ENCODE results near the gene ARMC5.
"Not testable (repeated sequence)": the region's sequence is repeated elsewhere in the genome, so short reads cannot be mapped to it uniquely, and the experiment has no call there.

ARMC5 gene

GRCh38 chr16:31499928-31500327, 40.6 kb downstream of the ARMC5 start:
- Histone ChIP-seq H3K27me3 (ENCODE audit: control insufficient read depth in 1 of 2, insufficient read depth in 2 of 2, low read length in 2 of 2) (no peaks in the 10 kb centered on the region), H3K9me3 (ENCODE audit: control insufficient read depth in 1 of 2, low read length in 2 of 2) (no peaks in the 10 kb centered on the region), H3K36me3 (ENCODE audit: control insufficient read depth in 1 of 2, insufficient read depth in 2 of 2, low read length in 2 of 2) (peaks cover 20 to 52% of the 10 kb centered on the region in 2 donors), H3K4me1 (ENCODE audit: control insufficient read depth in 1 of 2, insufficient read depth in 2 of 2, low read length in 2 of 2) (peaks cover 4 to 5% of the 10 kb centered on the region in 2 donors), H3K9ac (ENCODE audit: low read depth in 1 of 2, low read length in 2 of 2) (no peak overlapping the region), H3K4me3 (ENCODE audit: low read depth in 1 of 2, low read length in 2 of 2) (no peak overlapping the region), H3K27ac (ENCODE audit: low read depth, low read length) (no peak overlapping the region)

- Histone ChIP-seq H3K9me3 (ENCODE audit: control insufficient read depth in 1 of 2, low read length in 2 of 2) (no peaks in the 10 kb centered on the region), H3K4me3 (ENCODE audit: low read depth in 1 of 2, low read length in 2 of 2) (no peak overlapping the region), H3K4me1 (ENCODE audit: control insufficient read depth in 1 of 2, insufficient read depth in 2 of 2, low read length in 2 of 2) (peaks cover 4 to 7% of the 10 kb centered on the region in 2 donors), H3K9ac (ENCODE audit: low read depth in 1 of 2, low read length in 2 of 2) (no peak overlapping the region), H3K27ac (ENCODE audit: low read depth, low read length) (no peak overlapping the region), H3K36me3 (ENCODE audit: control insufficient read depth in 1 of 2, insufficient read depth in 2 of 2, low read length in 2 of 2) (peaks cover 11 to 47% of the 10 kb centered on the region in 2 donors), H3K27me3 (ENCODE audit: control insufficient read depth in 1 of 2, insufficient read depth in 2 of 2, low read length in 2 of 2) (no peaks in the 10 kb centered on the region)
Measured at GRCh38 chr16:31501226-31501965, 42.1 kb downstream of the ARMC5 start.

- Histone ChIP-seq H3K27me3 (ENCODE audit: control insufficient read depth in 1 of 2, insufficient read depth in 2 of 2, low read length in 2 of 2) (no peaks in the 10 kb centered on the region), H3K4me3 (ENCODE audit: low read depth in 1 of 2, low read length in 2 of 2) (no peak overlapping the region), H3K4me1 (ENCODE audit: control insufficient read depth in 1 of 2, insufficient read depth in 2 of 2, low read length in 2 of 2) (peaks cover 8 to 13% of the 10 kb centered on the region in 2 donors), H3K9me3 (ENCODE audit: control insufficient read depth in 1 of 2, low read length in 2 of 2) (no peaks in the 10 kb centered on the region), H3K27ac (ENCODE audit: low read depth, low read length) (no peak overlapping the region), H3K9ac (ENCODE audit: low read depth in 1 of 2, low read length in 2 of 2) (no peak overlapping the region), H3K36me3 (ENCODE audit: control insufficient read depth in 1 of 2, insufficient read depth in 2 of 2, low read length in 2 of 2) (peaks cover 11 to 43% of the 10 kb centered on the region in 2 donors)
Measured at GRCh38 chr16:31501966-31502348, 42.7 kb downstream of the ARMC5 start.

GRCh38 chr16:31502981-31503380, 43.7 kb downstream of the ARMC5 start:
- no peak overlapping the region for H3K4me3 ChIP-seq (ENCODE audit: low read depth in 1 of 2, low read length in 2 of 2)
- no peak overlapping the region for H3K27ac ChIP-seq (ENCODE audit: low read depth, low read length)
- no peaks in the 10 kb centered on the region for H3K9me3 ChIP-seq (ENCODE audit: control insufficient read depth in 1 of 2, low read length in 2 of 2)
- no peak overlapping the region for H3K9ac ChIP-seq (ENCODE audit: low read depth in 1 of 2, low read length in 2 of 2)
- H3K36me3 ChIP-seq (ENCODE audit: control insufficient read depth in 1 of 2, insufficient read depth in 2 of 2, low read length in 2 of 2) = peaks cover 11 to 33% of the 10 kb centered on the region in 2 donors
- H3K27me3 ChIP-seq (ENCODE audit: control insufficient read depth in 1 of 2, insufficient read depth in 2 of 2, low read length in 2 of 2) = no peaks in the 10 kb centered on the region
- peaks cover 15 to 20% of the 10 kb centered on the region in 2 donors for H3K4me1 ChIP-seq (ENCODE audit: control insufficient read depth in 1 of 2, insufficient read depth in 2 of 2, low read length in 2 of 2)

- peaks cover 11 to 28% of the 10 kb centered on the region in 2 donors for H3K36me3 ChIP-seq (ENCODE audit: control insufficient read depth in 1 of 2, insufficient read depth in 2 of 2, low read length in 2 of 2)
- not testable (repeated sequence) for H3K27ac ChIP-seq (ENCODE audit: low read depth, low read length); H3K9me3 ChIP-seq (ENCODE audit: control insufficient read depth in 1 of 2, low read length in 2 of 2); H3K4me3 ChIP-seq (ENCODE audit: low read depth in 1 of 2, low read length in 2 of 2); H3K9ac ChIP-seq (ENCODE audit: low read depth in 1 of 2, low read length in 2 of 2); H3K27me3 ChIP-seq (ENCODE audit: control insufficient read depth in 1 of 2, insufficient read depth in 2 of 2, low read length in 2 of 2)
- H3K4me1 ChIP-seq (ENCODE audit: control insufficient read depth in 1 of 2, insufficient read depth in 2 of 2, low read length in 2 of 2) = peaks cover 15 to 21% of the 10 kb centered on the region in 2 donors
Measured at GRCh38 chr16:31503555-31503954, 44.3 kb downstream of the ARMC5 start.

GRCh38 chr16:31504159-31504558, 44.9 kb downstream of the ARMC5 start:
- Histone ChIP-seq H3K9ac (ENCODE audit: low read depth in 1 of 2, low read length in 2 of 2) (no peak overlapping the region), H3K27ac (ENCODE audit: low read depth, low read length) (no peak overlapping the region), H3K27me3 (ENCODE audit: control insufficient read depth in 1 of 2, insufficient read depth in 2 of 2, low read length in 2 of 2) (no peaks in the 10 kb centered on the region), H3K4me1 (ENCODE audit: control insufficient read depth in 1 of 2, insufficient read depth in 2 of 2, low read length in 2 of 2) (peaks cover 19 to 27% of the 10 kb centered on the region in 2 donors), H3K36me3 (ENCODE audit: control insufficient read depth in 1 of 2, insufficient read depth in 2 of 2, low read length in 2 of 2) (peaks cover 6 to 22% of the 10 kb centered on the region in 2 donors), H3K4me3 (ENCODE audit: low read depth in 1 of 2, low read length in 2 of 2) (no peak overlapping the region), H3K9me3 (ENCODE audit: control insufficient read depth in 1 of 2, low read length in 2 of 2) (no peaks in the 10 kb centered on the region)

GRCh38 chr16:31505483-31505882, 46.2 kb downstream of the ARMC5 start:
- Histone ChIP-seq H3K27ac (ENCODE audit: low read depth, low read length) (no peak overlapping the region), H3K36me3 (ENCODE audit: control insufficient read depth in 1 of 2, insufficient read depth in 2 of 2, low read length in 2 of 2) (peaks cover 0 to 9% of the 10 kb centered on the region in 2 donors), H3K9me3 (ENCODE audit: control insufficient read depth in 1 of 2, low read length in 2 of 2) (no peaks in the 10 kb centered on the region), H3K4me1 (ENCODE audit: control insufficient read depth in 1 of 2, insufficient read depth in 2 of 2, low read length in 2 of 2) (peaks cover 27 to 31% of the 10 kb centered on the region in 2 donors), H3K27me3 (ENCODE audit: control insufficient read depth in 1 of 2, insufficient read depth in 2 of 2, low read length in 2 of 2) (no peaks in the 10 kb centered on the region), H3K9ac (ENCODE audit: low read depth in 1 of 2, low read length in 2 of 2) (no peak overlapping the region), H3K4me3 (ENCODE audit: low read depth in 1 of 2, low read length in 2 of 2) (no peak overlapping the region)

GRCh38 chr16:31507617-31507928, 48.3 kb downstream of the ARMC5 start:
- H3K36me3 ChIP-seq (ENCODE audit: control insufficient read depth in 1 of 2, insufficient read depth in 2 of 2, low read length in 2 of 2) = peaks cover 0 to 7% of the 10 kb centered on the region in 2 donors
- H3K27ac ChIP-seq (ENCODE audit: low read depth, low read length) = no peak overlapping the region
- H3K9me3 ChIP-seq (ENCODE audit: control insufficient read depth in 1 of 2, low read length in 2 of 2) = no peaks in the 10 kb centered on the region
- no peaks in the 10 kb centered on the region for H3K27me3 ChIP-seq (ENCODE audit: control insufficient read depth in 1 of 2, insufficient read depth in 2 of 2, low read length in 2 of 2)
- peak overlapping the region; percentile 95 to 96 for H3K9ac ChIP-seq (ENCODE audit: low read depth in 1 of 2, low read length in 2 of 2)
- H3K4me1 ChIP-seq (ENCODE audit: control insufficient read depth in 1 of 2, insufficient read depth in 2 of 2, low read length in 2 of 2) = peaks cover 23 to 26% of the 10 kb centered on the region in 2 donors
- peak overlapping the region; percentile 96 for H3K4me3 ChIP-seq (ENCODE audit: low read depth in 1 of 2, low read length in 2 of 2)

GRCh38 chr16:31507929-31508705, 48.8 kb downstream of the ARMC5 start, which contains the start of gene RUSF1:
TSS of gene RUSF1 (minus strand) at chr16:31508391. CDS start at chr16:31508373, 18 bp downstream.
- peak within 1 kb of the TSS; percentile 96 for H3K4me3 ChIP-seq (ENCODE audit: low read depth in 1 of 2, low read length in 2 of 2)
- H3K4me1 ChIP-seq (ENCODE audit: control insufficient read depth in 1 of 2, insufficient read depth in 2 of 2, low read length in 2 of 2) = peaks cover 23 to 26% of the 10 kb centered on the region in 2 donors
- no peaks in the 10 kb centered on the region for H3K27me3 ChIP-seq (ENCODE audit: control insufficient read depth in 1 of 2, insufficient read depth in 2 of 2, low read length in 2 of 2)
- H3K27ac ChIP-seq (ENCODE audit: low read depth, low read length) = peak within 1 kb of the TSS; percentile 82
- H3K9me3 ChIP-seq (ENCODE audit: control insufficient read depth in 1 of 2, low read length in 2 of 2) = no peaks in the 10 kb centered on the region
- peak within 1 kb of the TSS; percentile 95 to 96 for H3K9ac ChIP-seq (ENCODE audit: low read depth in 1 of 2, low read length in 2 of 2)
- peaks cover 0 to 7% of the 10 kb centered on the region in 2 donors for H3K36me3 ChIP-seq (ENCODE audit: control insufficient read depth in 1 of 2, insufficient read depth in 2 of 2, low read length in 2 of 2)

- H3K4me1 ChIP-seq (ENCODE audit: control insufficient read depth in 1 of 2, insufficient read depth in 2 of 2, low read length in 2 of 2) = peaks cover 23 to 26% of the 10 kb centered on the region in 2 donors
- peaks cover 0 to 7% of the 10 kb centered on the region in 2 donors for H3K36me3 ChIP-seq (ENCODE audit: control insufficient read depth in 1 of 2, insufficient read depth in 2 of 2, low read length in 2 of 2)
- H3K27me3 ChIP-seq (ENCODE audit: control insufficient read depth in 1 of 2, insufficient read depth in 2 of 2, low read length in 2 of 2) = no peaks in the 10 kb centered on the region
- H3K9me3 ChIP-seq (ENCODE audit: control insufficient read depth in 1 of 2, low read length in 2 of 2) = no peaks in the 10 kb centered on the region
- peak overlapping the region; percentile 82 for H3K27ac ChIP-seq (ENCODE audit: low read depth, low read length)
- peak overlapping the region; percentile 95 to 96 for H3K9ac ChIP-seq (ENCODE audit: low read depth in 1 of 2, low read length in 2 of 2)
- peak overlapping the region; percentile 96 for H3K4me3 ChIP-seq (ENCODE audit: low read depth in 1 of 2, low read length in 2 of 2)
Measured at GRCh38 chr16:31508706-31509195, 49.5 kb downstream of the ARMC5 start.

Measured in duodenal mucosa (tissue), 2 donors.